Measurements from ENCODE around the gene WFS1.

GRCh38 chr4:6287017-6287788 lies 17.6 kb downstream of the WFS1 start:
- TF ChIP-seq CTCF (IDR thresholded peaks at IDR 0.05) (no peak), POLR2A (IDR thresholded peaks at IDR 0.05) (no peak)
